Sigmoid colon (tissue), 4 donors: ENCODE results near the gene MBIP.

Source experiments
- EP300 ChIP-seq, 4 donors: sonication (generic); formaldehyde crosslinking; IDR thresholded peaks; one replicate each; pipeline ENCODE4 v1.6.1; 2017; ENCODE audit warnings: antibody characterized with exemption in 4 of 4
- POLR2A ChIP-seq, 2 donors: fragments of 450-650 bp; IDR thresholded peaks; one replicate each; pipeline ENCODE4 v1.6.1; 2016; ENCODE audit warnings: antibody characterized with exemption in 2 of 2, mild to moderate bottlenecking in 2 of 2, moderate library complexity in 2 of 2
- TF ChIP-seq, protein P1 (sequence below), 4 experiments: fragments of 450-650 bp in 3 of 4; fragments of 200-600 bp in 1 of 4; IDR thresholded peaks; one replicate each; pipeline ENCODE4 v1.5.1; 2016 to 2019; ENCODE audit warnings: antibody characterized with exemption in 4 of 4, mild to moderate bottlenecking in 3 of 4, moderate library complexity in 2 of 4

DNA sequence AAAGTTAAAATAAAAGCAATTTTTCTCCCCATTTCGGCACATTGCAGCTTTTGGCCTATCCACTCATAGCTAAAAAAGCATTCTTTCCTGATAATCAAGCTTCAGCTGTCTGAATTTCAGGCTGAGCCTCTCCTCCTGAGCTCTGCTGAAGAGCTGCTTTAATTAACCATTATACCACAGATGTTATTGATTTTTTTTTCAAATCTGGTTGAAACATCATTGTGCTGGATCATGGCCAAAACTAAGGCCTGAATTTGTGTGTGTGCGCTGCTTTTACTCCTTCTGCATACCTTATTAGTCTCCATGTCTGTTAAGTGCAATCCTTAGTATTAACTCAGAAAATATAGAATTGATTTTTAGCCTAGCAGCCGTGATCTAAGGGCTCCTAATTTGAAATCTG is 52.3 kb downstream of the MBIP start:
- no peak for TF ChIP-seq POLR2A (IDR thresholded peaks at IDR 0.05)
- TF ChIP-seq, protein P1, sequence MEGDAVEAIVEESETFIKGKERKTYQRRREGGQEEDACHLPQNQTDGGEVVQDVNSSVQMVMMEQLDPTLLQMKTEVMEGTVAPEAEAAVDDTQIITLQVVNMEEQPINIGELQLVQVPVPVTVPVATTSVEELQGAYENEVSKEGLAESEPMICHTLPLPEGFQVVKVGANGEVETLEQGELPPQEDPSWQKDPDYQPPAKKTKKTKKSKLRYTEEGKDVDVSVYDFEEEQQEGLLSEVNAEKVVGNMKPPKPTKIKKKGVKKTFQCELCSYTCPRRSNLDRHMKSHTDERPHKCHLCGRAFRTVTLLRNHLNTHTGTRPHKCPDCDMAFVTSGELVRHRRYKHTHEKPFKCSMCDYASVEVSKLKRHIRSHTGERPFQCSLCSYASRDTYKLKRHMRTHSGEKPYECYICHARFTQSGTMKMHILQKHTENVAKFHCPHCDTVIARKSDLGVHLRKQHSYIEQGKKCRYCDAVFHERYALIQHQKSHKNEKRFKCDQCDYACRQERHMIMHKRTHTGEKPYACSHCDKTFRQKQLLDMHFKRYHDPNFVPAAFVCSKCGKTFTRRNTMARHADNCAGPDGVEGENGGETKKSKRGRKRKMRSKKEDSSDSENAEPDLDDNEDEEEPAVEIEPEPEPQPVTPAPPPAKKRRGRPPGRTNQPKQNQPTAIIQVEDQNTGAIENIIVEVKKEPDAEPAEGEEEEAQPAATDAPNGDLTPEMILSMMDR (IDR thresholded peaks at IDR 0.05): no peak
- TF ChIP-seq EP300 (IDR thresholded peaks at IDR 0.05): no peak
